ENCODE data around the gene ARMCX5.

DNA sequence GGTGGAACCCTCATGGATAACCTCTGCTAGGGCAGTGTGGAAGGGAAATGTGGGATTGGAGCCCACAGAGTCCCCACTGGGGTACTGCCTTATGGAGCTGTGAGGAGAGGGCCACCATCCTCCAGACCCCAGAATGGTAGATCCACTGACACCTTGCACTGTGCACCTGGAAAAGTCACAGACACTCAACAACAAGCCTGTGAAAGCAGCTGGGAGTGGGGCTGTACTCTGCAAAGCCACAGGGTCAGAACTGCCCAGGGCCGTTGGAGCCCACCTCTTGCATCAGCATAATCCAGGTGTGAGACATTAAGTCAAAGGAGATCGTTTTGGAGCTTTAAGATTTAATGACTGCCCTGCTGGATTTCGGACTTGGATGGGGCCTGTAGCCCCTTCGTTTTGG, 11.6 kb downstream of the ARMCX5 start:
- TF ChIP-seq, protein P1, sequence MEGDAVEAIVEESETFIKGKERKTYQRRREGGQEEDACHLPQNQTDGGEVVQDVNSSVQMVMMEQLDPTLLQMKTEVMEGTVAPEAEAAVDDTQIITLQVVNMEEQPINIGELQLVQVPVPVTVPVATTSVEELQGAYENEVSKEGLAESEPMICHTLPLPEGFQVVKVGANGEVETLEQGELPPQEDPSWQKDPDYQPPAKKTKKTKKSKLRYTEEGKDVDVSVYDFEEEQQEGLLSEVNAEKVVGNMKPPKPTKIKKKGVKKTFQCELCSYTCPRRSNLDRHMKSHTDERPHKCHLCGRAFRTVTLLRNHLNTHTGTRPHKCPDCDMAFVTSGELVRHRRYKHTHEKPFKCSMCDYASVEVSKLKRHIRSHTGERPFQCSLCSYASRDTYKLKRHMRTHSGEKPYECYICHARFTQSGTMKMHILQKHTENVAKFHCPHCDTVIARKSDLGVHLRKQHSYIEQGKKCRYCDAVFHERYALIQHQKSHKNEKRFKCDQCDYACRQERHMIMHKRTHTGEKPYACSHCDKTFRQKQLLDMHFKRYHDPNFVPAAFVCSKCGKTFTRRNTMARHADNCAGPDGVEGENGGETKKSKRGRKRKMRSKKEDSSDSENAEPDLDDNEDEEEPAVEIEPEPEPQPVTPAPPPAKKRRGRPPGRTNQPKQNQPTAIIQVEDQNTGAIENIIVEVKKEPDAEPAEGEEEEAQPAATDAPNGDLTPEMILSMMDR (IDR thresholded peaks at IDR 0.05; ENCODE audit: poor library complexity, severe bottlenecking) = no peak
- no peak for TF ChIP-seq EZH2 (IDR thresholded peaks at IDR 0.05; ENCODE audit: borderline replicate concordance, insufficient read depth, low read length, poor library complexity, severe bottlenecking)
- TF ChIP-seq POLR2AphosphoS5 (IDR thresholded peaks at IDR 0.05) = no peak
- no peak for TF ChIP-seq SMC3 (conservative IDR thresholded peaks at IDR 0.05; ENCODE audit: poor library complexity)
- no peak for TF ChIP-seq TAF1 (IDR thresholded peaks at IDR 0.05; ENCODE audit: low read depth)

Data from neural cell (in vitro differentiated cells).